ENCODE results near the gene PDCD10. TPM values are rescaled to one million over a fixed set of nuclear protein-coding genes. Genes with fewer than 3 reads are reported as not detected.

Gene PDCD10
- polyA plus RNA-seq, 1 donor (not counting 4 experiments of a cell fraction or from before 2014, with no cell fraction given), result 131 TPM

DNA sequence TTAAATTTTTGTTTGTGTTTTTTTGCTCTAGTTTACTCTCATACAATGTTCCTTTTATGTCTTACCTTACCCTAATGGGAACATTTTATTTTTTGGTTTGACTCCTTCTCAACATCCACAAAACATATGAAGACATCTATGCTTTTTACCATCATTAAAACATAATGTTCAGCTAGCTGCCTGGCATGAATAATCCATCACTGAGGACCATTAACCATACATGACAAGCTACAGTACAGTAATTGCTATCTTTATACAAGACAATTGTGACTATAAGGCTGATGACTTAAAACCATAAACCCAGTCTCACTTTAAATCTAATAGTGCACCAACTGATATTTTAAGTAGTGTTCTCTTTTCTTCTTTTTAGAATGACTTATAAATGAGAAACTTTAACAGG is 14.5 kb upstream of the PDCD10 start:
- no peaks in the 10 kb centered on the region for H3K36me3 ChIP-seq (ENCODE audit: control insufficient read depth in 2 of 2, extremely low read depth in 1 of 2, insufficient read depth in 2 of 2, low read length in 2 of 2)
- no peak overlapping the region for H3K4me2 ChIP-seq (ENCODE audit: control insufficient read depth, extremely low read depth, insufficient read depth, low read depth, low read length)
- no peak overlapping the region for H3K27ac ChIP-seq (ENCODE audit: control insufficient read depth, insufficient read depth, low read length)
- no peaks in the 10 kb centered on the region for H4K20me1 ChIP-seq (ENCODE audit: control insufficient read depth, extremely low read depth, insufficient read depth, low read length)
- dilution Hi-C loops (cut with MboI; ENCODE audit: extremely low pct_ligation_motif_present, low sequenced_read_pairs), result no loop called here
- no peaks in the 10 kb centered on the region for H3K9me3 ChIP-seq (ENCODE audit: control insufficient read depth, low read depth, low read length)
- no peak overlapping the region for H2AFZ ChIP-seq (ENCODE audit: control insufficient read depth, low read length)
- no peaks in the 10 kb centered on the region for H3K9me1 ChIP-seq (ENCODE audit: control insufficient read depth, extremely low read depth, insufficient read depth, low read length)
- FAIRE-seq, result no peak
- H3K4me1 ChIP-seq (ENCODE audit: control insufficient read depth, extremely low read depth, insufficient read depth, low read length), result no peaks in the 10 kb centered on the region
- H3K9ac ChIP-seq (ENCODE audit: control insufficient read depth, extremely low read depth, insufficient read depth, low read length), result no peak overlapping the region
- TF ChIP-seq, protein P1, sequence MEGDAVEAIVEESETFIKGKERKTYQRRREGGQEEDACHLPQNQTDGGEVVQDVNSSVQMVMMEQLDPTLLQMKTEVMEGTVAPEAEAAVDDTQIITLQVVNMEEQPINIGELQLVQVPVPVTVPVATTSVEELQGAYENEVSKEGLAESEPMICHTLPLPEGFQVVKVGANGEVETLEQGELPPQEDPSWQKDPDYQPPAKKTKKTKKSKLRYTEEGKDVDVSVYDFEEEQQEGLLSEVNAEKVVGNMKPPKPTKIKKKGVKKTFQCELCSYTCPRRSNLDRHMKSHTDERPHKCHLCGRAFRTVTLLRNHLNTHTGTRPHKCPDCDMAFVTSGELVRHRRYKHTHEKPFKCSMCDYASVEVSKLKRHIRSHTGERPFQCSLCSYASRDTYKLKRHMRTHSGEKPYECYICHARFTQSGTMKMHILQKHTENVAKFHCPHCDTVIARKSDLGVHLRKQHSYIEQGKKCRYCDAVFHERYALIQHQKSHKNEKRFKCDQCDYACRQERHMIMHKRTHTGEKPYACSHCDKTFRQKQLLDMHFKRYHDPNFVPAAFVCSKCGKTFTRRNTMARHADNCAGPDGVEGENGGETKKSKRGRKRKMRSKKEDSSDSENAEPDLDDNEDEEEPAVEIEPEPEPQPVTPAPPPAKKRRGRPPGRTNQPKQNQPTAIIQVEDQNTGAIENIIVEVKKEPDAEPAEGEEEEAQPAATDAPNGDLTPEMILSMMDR (optimal IDR thresholded peaks at IDR 0.05 in 1 of 3, IDR thresholded peaks at IDR 0.05 in 1 of 3, conservative IDR thresholded peaks at IDR 0.05 in 1 of 3; ENCODE audit: extremely low read depth in 1 of 3, insufficient read depth in 2 of 3, low read length in 3 of 3), result no peak
- no peak for TF ChIP-seq EZH2 (IDR thresholded peaks at IDR 0.05; ENCODE audit: low read length)
- no peaks in the 10 kb centered on the region for H3K79me2 ChIP-seq (ENCODE audit: control insufficient read depth, insufficient read depth, low read length)
- H3K27me3 ChIP-seq (ENCODE audit: control insufficient read depth, extremely low read depth, insufficient read depth, low read length), result no peaks in the 10 kb centered on the region
- DNase-seq (ENCODE audit: low read depth, low spot score), result no peak
- H3K4me3 ChIP-seq (ENCODE audit: control insufficient read depth in 2 of 3, extremely low read depth in 1 of 3, insufficient read depth in 2 of 3, low read depth in 1 of 3, low read length in 3 of 3), result no peak overlapping the region

DNA sequence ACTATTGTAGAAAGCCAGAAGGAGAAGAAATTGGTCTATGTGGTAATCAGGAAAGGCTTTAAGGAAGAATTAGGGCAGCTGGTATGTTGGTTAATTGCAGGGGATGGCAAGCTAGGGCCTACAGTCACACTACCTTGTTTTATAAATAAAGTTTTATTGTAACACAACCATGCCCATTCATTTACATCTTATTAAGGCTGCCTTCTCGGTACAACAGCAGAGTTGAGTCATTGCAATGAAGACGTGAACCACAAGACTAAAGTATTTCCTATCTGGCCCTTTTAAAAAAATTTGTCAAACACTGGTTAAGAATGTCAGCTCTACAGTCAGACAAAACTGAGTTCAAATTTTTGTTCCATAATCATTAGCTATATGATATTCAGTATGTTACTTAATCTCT is 9.1 kb upstream of the PDCD10 start:
- no peaks in the 10 kb centered on the region for H4K20me1 ChIP-seq (ENCODE audit: control insufficient read depth, extremely low read depth, insufficient read depth, low read length)
- no peaks in the 10 kb centered on the region for H3K4me1 ChIP-seq (ENCODE audit: control insufficient read depth, extremely low read depth, insufficient read depth, low read length)
- no peak overlapping the region for H3K4me3 ChIP-seq (ENCODE audit: control insufficient read depth in 2 of 3, extremely low read depth in 1 of 3, insufficient read depth in 2 of 3, low read depth in 1 of 3, low read length in 3 of 3)
- TF ChIP-seq, protein P1 (optimal IDR thresholded peaks at IDR 0.05 in 1 of 3, IDR thresholded peaks at IDR 0.05 in 1 of 3, conservative IDR thresholded peaks at IDR 0.05 in 1 of 3; ENCODE audit: extremely low read depth in 1 of 3, insufficient read depth in 2 of 3, low read length in 3 of 3), result no peak
- TF ChIP-seq EZH2 (IDR thresholded peaks at IDR 0.05; ENCODE audit: low read length), result no peak
- DNase-seq (ENCODE audit: low read depth, low spot score) (no peak), FAIRE-seq (no peak)
- no peaks in the 10 kb centered on the region for H3K79me2 ChIP-seq (ENCODE audit: control insufficient read depth, insufficient read depth, low read length)
- H3K27ac ChIP-seq (ENCODE audit: control insufficient read depth, insufficient read depth, low read length), result no peak overlapping the region
- no peaks in the 10 kb centered on the region for H3K9me3 ChIP-seq (ENCODE audit: control insufficient read depth, low read depth, low read length)
- no peaks in the 10 kb centered on the region for H3K36me3 ChIP-seq (ENCODE audit: control insufficient read depth in 2 of 2, extremely low read depth in 1 of 2, insufficient read depth in 2 of 2, low read length in 2 of 2)
- H2AFZ ChIP-seq (ENCODE audit: control insufficient read depth, low read length), result no peak overlapping the region
- H3K4me2 ChIP-seq (ENCODE audit: control insufficient read depth, extremely low read depth, insufficient read depth, low read depth, low read length), result no peak overlapping the region
- no peaks in the 10 kb centered on the region for H3K27me3 ChIP-seq (ENCODE audit: control insufficient read depth, extremely low read depth, insufficient read depth, low read length)
- H3K9me1 ChIP-seq (ENCODE audit: control insufficient read depth, extremely low read depth, insufficient read depth, low read length), result no peaks in the 10 kb centered on the region
- no peak overlapping the region for H3K9ac ChIP-seq (ENCODE audit: control insufficient read depth, extremely low read depth, insufficient read depth, low read length)
- dilution Hi-C loops (cut with MboI; ENCODE audit: extremely low pct_ligation_motif_present, low sequenced_read_pairs), result no loop called here

All from keratinocyte (primary cell).